Neutrophil (primary cell): ENCODE results near the gene FZD1.

Source experiments
- H3K27ac ChIP-seq: fragments of 200-600 bp; sonication (generic); 2 replicates; pipeline ENCODE4 v1.5.1; 2016; ENCODE audit warnings: mild to moderate bottlenecking, moderate library complexity
- H3K27me3 ChIP-seq: fragments of 200-600 bp; sonication (generic); 2 replicates; pipeline ENCODE4 v1.6.0; 2016; ENCODE audit warnings: mild to moderate bottlenecking
- H3K36me3 ChIP-seq: fragments of 200-600 bp; sonication (generic); 2 replicates; pipeline ENCODE4 v1.5.1; 2017
- H3K4me1 ChIP-seq, 2 experiments: fragments of 200-600 bp in 1 of 2; sonication (generic) in 1 of 2; 1 replicate in 1 of 2; 2 replicates in 1 of 2; pipeline versions ENCODE4 v1.5.1 to v1.6.1; 2013 to 2016; ENCODE audit warnings: low read depth in 1 of 2, low read length in 1 of 2, mild to moderate bottlenecking in 1 of 2, moderate library complexity in 1 of 2; ENCODE audit not compliant: control insufficient read depth in 1 of 2, insufficient read depth in 1 of 2
- H3K4me3 ChIP-seq, 2 experiments: fragments of 200-600 bp in 1 of 2; sonication (generic) in 1 of 2; 1 replicate in 1 of 2; 2 replicates in 1 of 2; pipeline ENCODE4 v1.5.1; 2013 to 2016; ENCODE audit warnings: low read depth in 1 of 2, low read length in 1 of 2, mild to moderate bottlenecking in 1 of 2, moderate library complexity in 1 of 2
- H3K9me3 ChIP-seq: fragments of 200-600 bp; sonication (generic); 2 replicates; pipeline ENCODE4 v1.5.1; 2016
- TF ChIP-seq, protein P1 (sequence below): fragments of 200-600 bp; sonication (generic); IDR thresholded peaks from 2 replicates; pipeline ENCODE4 v1.5.1; 2016; ENCODE audit warnings: antibody characterized with exemption

FZD1 gene

DNA sequence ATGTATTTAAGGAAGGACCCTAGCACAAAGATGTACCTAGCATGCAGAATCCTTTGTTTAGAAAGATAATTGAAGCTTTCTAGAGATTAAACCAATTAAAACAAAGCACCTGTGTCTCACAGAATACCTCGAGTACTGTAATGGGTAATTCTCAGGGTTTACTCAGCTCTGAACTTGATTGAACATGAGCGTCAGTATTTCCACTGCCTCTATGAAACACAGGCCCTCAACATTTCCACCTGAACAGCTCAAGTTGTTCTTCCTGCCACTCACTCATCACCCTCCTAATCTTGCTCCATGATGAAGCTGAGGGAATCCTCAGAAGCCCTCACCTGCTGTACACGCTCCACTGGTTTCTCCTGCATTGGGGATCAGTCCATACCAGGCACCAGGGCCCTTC is 33.7 kb upstream of the FZD1 start:
- no peak overlapping the region for H3K27ac ChIP-seq
- TF ChIP-seq, protein P1, sequence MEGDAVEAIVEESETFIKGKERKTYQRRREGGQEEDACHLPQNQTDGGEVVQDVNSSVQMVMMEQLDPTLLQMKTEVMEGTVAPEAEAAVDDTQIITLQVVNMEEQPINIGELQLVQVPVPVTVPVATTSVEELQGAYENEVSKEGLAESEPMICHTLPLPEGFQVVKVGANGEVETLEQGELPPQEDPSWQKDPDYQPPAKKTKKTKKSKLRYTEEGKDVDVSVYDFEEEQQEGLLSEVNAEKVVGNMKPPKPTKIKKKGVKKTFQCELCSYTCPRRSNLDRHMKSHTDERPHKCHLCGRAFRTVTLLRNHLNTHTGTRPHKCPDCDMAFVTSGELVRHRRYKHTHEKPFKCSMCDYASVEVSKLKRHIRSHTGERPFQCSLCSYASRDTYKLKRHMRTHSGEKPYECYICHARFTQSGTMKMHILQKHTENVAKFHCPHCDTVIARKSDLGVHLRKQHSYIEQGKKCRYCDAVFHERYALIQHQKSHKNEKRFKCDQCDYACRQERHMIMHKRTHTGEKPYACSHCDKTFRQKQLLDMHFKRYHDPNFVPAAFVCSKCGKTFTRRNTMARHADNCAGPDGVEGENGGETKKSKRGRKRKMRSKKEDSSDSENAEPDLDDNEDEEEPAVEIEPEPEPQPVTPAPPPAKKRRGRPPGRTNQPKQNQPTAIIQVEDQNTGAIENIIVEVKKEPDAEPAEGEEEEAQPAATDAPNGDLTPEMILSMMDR, result no peak
- H3K4me3 ChIP-seq, result no peak overlapping the region
- no peaks in the 10 kb centered on the region for H3K9me3 ChIP-seq
- peaks cover 14% of the 10 kb centered on the region for H3K27me3 ChIP-seq
- H3K36me3 ChIP-seq, result no peaks in the 10 kb centered on the region
- H3K4me1 ChIP-seq, result no peaks in the 10 kb centered on the region

DNA sequence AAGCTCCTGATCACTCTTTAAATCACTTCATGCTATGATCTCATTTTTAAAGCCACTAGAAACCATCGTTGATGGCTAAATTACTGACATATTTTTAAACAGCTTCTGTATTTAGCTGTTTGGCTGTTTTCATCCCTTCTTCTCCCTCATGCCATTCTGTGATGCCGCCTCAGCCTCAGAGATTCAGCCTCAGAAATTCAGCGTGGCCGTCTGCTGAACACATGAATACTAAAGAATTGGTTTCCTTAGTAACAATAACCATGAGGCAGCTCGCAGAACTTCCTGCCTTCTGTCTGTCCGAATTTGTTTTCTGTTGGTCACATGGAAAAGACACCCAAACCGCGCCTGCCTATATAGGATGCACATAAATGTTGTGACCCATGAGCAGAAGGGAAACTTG is 31.0 kb upstream of the FZD1 start:
- TF ChIP-seq, protein P1, result no peak
- H3K9me3 ChIP-seq, result no peaks in the 10 kb centered on the region

DNA sequence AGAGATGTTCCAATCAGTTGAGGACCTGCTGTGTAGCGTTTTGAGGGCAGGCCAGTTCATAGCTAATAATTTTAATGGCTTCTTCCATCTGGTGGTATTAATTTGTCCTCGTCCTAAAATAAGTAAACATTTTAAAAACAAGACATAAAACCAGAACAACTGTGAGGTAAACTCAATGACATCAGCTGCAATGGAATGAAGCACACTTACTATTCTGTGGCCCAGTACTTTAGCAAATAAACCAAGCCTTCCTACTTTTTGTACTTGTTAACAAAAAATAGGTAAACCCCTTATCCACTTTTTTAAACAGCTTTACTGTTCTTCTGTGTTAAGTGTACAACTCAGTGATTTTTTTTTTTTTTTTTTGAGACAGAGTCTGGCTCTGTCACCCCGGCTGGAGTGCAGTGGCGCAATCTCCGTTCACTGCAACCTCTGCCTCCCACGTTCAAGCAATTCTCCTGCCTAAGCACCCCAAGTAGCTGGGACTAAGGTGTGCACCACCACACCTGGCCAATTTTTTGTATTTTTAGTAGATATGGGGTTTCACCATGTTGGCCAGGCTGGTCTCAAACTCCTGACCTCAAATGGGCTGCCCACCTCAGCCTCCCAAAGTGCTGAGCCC is 28.9 kb upstream of the FZD1 start:
- TF ChIP-seq, protein P1, result no peak
- Histone ChIP-seq H3K4me1 (no peaks in the 10 kb centered on the region), H3K9me3 (no peaks in the 10 kb centered on the region), H3K4me3 (no peak overlapping the region), H3K36me3 (no peaks in the 10 kb centered on the region), H3K27ac (no peak overlapping the region), H3K27me3 (peaks cover 15% of the 10 kb centered on the region)

More for the DNA sequence above, 31.0 kb upstream of the FZD1 start:
- Histone ChIP-seq H3K4me1 (no peaks in the 10 kb centered on the region), H3K27me3 (peaks cover 15% of the 10 kb centered on the region), H3K27ac (no peak overlapping the region), H3K36me3 (no peaks in the 10 kb centered on the region), H3K4me3 (no peak overlapping the region)

DNA sequence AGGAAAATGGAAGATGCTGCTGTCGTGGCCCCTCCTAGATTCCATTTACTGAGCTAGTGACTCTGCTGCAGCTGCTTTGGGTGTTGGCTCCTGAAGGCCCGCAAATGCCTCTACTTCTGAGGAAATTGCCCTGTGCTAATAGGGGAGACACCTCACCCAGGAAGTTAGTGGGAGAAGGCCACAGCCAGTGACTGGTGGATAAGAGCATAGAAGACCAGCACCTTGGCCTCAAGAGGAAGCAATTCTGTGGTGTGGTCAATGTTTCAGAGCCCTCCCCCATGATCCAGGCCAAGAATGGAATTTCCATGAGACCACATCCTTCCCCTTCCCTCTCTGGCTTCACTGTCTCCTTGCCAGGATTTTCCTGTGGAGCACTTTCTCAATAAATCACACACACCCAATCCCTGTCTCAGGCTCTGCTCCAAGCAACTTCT is 25.0 kb upstream of the FZD1 start:
- no peaks in the 10 kb centered on the region for H3K4me1 ChIP-seq
- H3K4me3 ChIP-seq, result no peak overlapping the region
- TF ChIP-seq, protein P1, result no peak
- peaks cover 9% of the 10 kb centered on the region for H3K27me3 ChIP-seq
- no peaks in the 10 kb centered on the region for H3K9me3 ChIP-seq
- H3K27ac ChIP-seq, result no peak overlapping the region
- H3K36me3 ChIP-seq, result no peaks in the 10 kb centered on the region

DNA sequence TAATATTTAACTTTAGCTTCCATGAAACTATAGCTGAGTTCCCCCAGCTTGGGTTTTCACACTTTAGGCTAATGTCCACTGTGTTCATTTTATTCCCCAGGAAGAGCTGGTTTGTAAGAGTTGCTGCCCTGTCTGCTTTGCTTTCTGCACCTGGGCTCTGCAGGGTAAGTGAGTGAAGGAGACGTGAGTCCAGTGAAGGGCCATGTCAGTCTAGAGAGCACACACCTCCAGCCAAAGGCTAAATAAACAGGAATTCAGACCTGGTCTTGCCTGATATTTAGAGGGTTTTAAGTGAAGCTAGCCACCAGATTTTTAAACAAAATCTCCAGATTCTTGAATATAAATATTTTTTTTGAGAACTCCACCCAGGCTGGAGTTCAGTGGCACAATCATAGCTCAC is 24.5 kb upstream of the FZD1 start:
- no peaks in the 10 kb centered on the region for H3K4me1 ChIP-seq
- TF ChIP-seq, protein P1, result no peak
- H3K9me3 ChIP-seq, result no peaks in the 10 kb centered on the region

More for the DNA sequence above, 24.5 kb upstream of the FZD1 start:
- no peak overlapping the region for H3K4me3 ChIP-seq
- peaks cover 9% of the 10 kb centered on the region for H3K27me3 ChIP-seq
- no peak overlapping the region for H3K27ac ChIP-seq
- H3K36me3 ChIP-seq, result no peaks in the 10 kb centered on the region
